Mucosa of gallbladder (tissue), 1 donor: ENCODE results near the gene C1QB. TPM values are rescaled to one million over a fixed set of nuclear protein-coding genes. Genes with fewer than 3 reads are reported as not detected.

Experiments
- DNase-seq: peaks from one replicate; pipeline ENCODE4 v3.0.0-alpha.2; 2020; ENCODE audit warnings: low spot score
- total RNA-seq: library from RNA; stranded (reverse); gene quantifications from one replicate; pipeline ENCODE4 v1.2.1, GENCODE V29; 2021
- donor health status: DM: no; HTN: no; CAD: no.

The C1QB gene
- total RNA-seq, 1 donor from 2014 or later: 190 TPM

- DNase-seq: no peak
Measured at GRCh38 chr1:22633697-22634463, 19.2 kb upstream of the C1QB start.

GRCh38 chr1:22635436-22635835 lies 17.6 kb upstream of the C1QB start:
- DNase-seq: no peak

DNA sequence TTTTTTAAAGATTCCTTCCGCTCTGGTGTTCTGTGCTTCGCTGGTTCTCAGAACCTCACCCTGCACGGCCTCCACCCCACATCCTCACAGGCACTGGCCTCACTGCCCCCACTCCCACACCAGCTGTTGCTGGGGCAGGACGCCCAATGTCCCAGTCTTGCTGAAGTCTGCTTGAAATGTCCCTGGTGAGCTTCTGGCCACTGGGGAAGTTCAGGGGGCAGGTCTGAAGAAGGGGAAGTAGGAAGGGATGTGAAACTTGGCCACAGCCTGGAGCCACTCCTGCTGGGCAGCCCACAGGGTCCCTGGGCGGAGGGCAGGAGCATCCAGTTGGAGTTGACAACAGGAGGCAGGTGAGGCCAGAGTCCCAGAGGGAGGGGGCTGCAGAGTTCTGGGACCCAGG lies 16.7 kb upstream of the C1QB start, which contains the start of gene C1QA:
C1QA (plus strand) TSS at position 276 of the 400 bp plus-strand sequence. CDS start 989 bp downstream, outside the sequence.
- peak; percentile 51 for DNase-seq

DNA sequence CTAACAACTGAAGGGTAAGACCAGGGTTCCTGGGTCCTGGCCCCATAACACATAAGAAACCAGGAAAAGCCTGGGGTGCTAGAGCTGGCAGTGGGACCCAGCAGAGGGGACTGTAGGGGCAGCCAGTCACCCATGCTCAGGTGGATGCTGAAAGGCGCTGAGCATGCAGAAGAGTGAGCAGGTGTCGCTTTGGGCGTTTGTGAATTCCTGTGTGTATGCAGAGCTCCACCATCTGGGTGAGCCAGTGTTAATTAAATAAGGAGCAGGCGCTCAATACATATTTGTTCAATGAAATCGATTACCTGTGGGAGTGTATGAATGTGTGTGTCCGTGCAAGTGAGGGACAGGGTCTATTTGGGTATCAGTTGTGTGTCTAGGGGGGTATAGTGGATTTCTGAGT lies 16.1 kb upstream of the C1QB start:
- DNase-seq: no peak

DNA sequence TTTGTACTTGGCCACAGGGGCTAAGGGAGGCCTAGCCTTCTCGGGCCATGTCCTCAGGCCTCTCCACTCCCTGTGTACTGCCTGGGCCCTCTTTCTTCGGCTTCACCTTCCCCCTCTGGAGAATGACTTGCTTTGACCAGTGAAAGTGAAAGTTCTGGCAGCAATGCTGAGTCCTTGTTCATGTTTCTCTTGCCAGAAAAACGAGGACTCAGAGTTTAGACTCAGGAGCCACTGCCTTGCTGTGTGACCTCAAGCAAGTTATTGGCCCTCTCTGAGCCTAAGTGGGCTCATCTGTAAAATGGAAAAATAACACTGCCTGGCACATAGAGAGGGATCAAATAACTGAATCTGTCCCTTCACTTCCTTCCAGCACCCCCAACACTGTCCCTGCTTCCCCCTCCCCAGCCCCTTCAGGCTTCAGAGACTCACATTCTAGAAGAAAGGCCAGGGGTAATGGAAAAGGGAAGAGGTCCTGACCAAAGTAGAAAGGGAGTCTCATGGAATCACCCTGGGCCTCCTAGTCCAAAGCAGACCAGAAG lies 15.1 kb upstream of the C1QB start:
- DNase-seq: no peak

- DNase-seq: no peak
Measured at GRCh38 chr1:22638476-22639234, 14.4 kb upstream of the C1QB start.

GRCh38 chr1:22639286-22639685 lies 13.8 kb upstream of the C1QB start:
- DNase-seq: no peak

DNA sequence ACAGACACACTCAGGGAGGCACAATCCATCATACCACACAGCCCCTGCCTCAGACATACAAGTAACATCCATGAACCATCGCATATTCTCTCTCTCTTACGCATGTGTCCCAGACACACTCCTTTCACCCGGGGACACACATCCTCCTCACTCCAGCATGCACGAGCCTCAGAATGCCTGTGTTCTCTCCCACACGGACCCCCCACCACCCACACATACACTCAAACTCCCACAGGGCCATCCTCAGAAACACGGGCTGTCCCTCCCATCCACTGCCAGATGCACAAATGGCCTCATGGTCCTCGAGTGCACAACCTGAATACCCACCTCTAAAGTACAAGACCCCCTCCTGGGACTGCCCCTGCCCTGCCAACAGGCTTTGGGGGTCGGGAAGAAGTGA lies 11.8 kb upstream of the C1QB start:
- no peak for DNase-seq

GRCh38 chr1:22641906-22642636 lies 11.0 kb upstream of the C1QB start:
- peak; percentile 80 for DNase-seq

DNA sequence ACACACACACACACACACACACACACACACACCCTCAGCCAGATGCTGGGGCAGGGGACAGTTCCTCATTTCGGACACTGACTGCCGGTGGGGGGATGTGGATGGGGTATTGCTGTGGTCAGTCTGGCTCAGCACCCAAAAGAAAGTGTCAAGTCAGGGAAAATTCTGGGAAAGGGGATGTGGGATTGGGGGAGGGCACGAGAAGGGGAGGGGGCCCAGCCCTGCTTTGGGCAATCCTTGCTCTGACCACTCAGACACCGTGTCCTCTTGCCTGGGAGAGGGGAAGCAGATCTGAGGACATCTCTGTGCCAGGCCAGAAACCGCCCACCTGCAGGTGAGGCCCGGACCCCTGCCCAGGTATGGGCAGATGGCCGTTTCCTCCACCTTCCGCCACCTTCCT lies 9.7 kb upstream of the C1QB start, which contains the start of gene C1QC:
C1QC (plus strand) TSS at position 253 of the 400 bp plus-strand sequence. CDS start 391 bp downstream, outside the sequence.
- DNase-seq: peak; percentile 51

GRCh38 chr1:22643928-22644327 lies 9.1 kb upstream of the C1QB start:
- no peak for DNase-seq

DNA sequence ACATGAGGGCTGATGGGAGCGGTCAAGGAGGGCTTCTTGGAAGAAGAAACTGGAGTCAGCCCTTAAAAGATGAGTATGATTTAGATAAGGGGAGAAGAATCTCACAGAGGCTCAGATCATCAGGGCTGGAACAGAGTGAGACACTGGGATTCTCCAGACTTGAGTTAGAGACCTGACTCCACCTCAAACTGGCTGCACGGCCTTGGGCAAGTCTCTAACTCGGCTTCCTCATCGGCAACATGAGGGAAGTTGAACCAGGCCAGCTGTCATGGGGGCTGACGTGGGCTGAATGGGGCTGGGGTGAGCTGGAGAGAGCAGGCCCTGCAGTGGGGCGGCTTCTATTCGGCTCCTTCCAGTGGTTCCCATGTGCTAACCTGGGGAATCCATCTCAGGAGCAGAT lies 7.1 kb upstream of the C1QB start:
- no peak for DNase-seq

DNA sequence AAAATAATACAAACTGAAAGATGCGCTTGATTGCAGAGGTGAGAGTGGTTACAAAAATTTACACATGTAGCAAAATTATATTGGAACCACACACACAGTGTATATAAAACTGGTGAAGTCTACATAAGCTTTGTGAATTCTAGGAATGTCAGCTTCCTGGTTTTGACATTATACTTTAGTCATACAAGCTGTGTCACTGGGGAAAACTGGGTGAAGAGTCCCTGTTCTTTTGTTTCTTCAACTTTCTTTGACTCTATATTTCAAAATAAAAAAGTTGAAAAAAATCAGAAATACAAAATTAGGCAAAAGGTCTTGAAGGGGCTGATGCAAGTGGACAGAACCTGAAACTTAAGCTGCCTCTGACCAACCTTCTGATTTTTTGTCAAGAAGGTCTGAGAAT lies 6.7 kb upstream of the C1QB start:
- no peak for DNase-seq

GRCh38 chr1:22650089-22650693 lies 2.8 kb upstream of the C1QB start:
- DNase-seq: no peak

- no peak for DNase-seq
Measured at GRCh38 chr1:22651941-22652856, 837 bp upstream of the C1QB start.

GRCh38 chr1:22654692-22655091 lies 1.7 kb downstream of the C1QB start:
- no peak for DNase-seq

GRCh38 chr1:22658385-22659163 lies 5.5 kb downstream of the C1QB start:
- DNase-seq: no peak

GRCh38 chr1:22660716-22661241 lies 7.7 kb downstream of the C1QB start:
- DNase-seq: no peak

- no peak for DNase-seq
Measured at GRCh38 chr1:22661880-22662279, 8.8 kb downstream of the C1QB start.
